K562 (cell line): ENCODE results near the gene LIX1L. TPM values are rescaled to one million over a fixed set of nuclear protein-coding genes. Genes with fewer than 3 reads are reported as not detected.
A peak's percentile ranks its signal among the peaks of the same experiment; 100 is the strongest.

Experiments used
- CBX8 ChIP-seq: fragments of 200-600 bp; sonication (generic); IDR thresholded peaks from 2 replicates; pipeline ENCODE4 v1.6.1; 2012; ENCODE audit warnings: borderline replicate concordance, mixed run types, low read depth, mild to moderate bottlenecking, moderate library complexity, mixed read lengths, low read length, control low read depth, inconsistent platforms; ENCODE audit not compliant: poor library complexity, severe bottlenecking; ENCODE audit errors: extremely low read depth
- ERF ChIP-seq: fragments of 450-650 bp; formaldehyde crosslinking; IDR thresholded peaks from 2 replicates; pipeline ENCODE4 v1.4.0; 2020; ENCODE audit warnings: mild to moderate bottlenecking, mixed read lengths
- FOXJ3 ChIP-seq: sonication (generic); formaldehyde crosslinking; IDR thresholded peaks from 2 replicates; pipeline ENCODE4 v1.4.0; 2020; ENCODE audit warnings: mild to moderate bottlenecking, missing genetic modification reagents
- GATA2 ChIP-seq: sonication (generic); formaldehyde crosslinking; IDR thresholded peaks from 2 replicates; pipeline ENCODE4 v1.4.0; 2020; ENCODE audit warnings: mild to moderate bottlenecking, missing genetic modification reagents
- HNRNPLL ChIP-seq: fragments of 200-400 bp; formaldehyde crosslinking; IDR thresholded peaks from 2 replicates; pipeline ENCODE4 v1.6.1; 2017; ENCODE audit warnings: low read length, low read depth, mild to moderate bottlenecking; ENCODE audit not compliant: poor library complexity, severe bottlenecking
- L3MBTL2 ChIP-seq: fragments of 450-650 bp; IDR thresholded peaks from 2 replicates; pipeline ENCODE4 v1.6.1; 2016; ENCODE audit warnings: mild to moderate bottlenecking, moderate library complexity
- MGA ChIP-seq: fragments of 450-650 bp; IDR thresholded peaks from 2 replicates; pipeline ENCODE4 v1.6.1; 2016; ENCODE audit warnings: mild to moderate bottlenecking, moderate library complexity
- NCOA6 ChIP-seq: fragments of 450-650 bp; IDR thresholded peaks from 2 replicates; pipeline ENCODE4 v1.6.1; 2017; ENCODE audit warnings: mild to moderate bottlenecking
- NR2F6 ChIP-seq: fragments of 450-650 bp; formaldehyde crosslinking; IDR thresholded peaks from 2 replicates; pipeline ENCODE4 v1.4.0; 2020; ENCODE audit warnings: mild to moderate bottlenecking
- PREB ChIP-seq: sonication (generic); formaldehyde crosslinking; IDR thresholded peaks from 2 replicates; pipeline ENCODE4 v1.8.1; 2023; ENCODE audit warnings: mild to moderate bottlenecking, missing genetic modification reagents
- YBX1 ChIP-seq: fragments of 450-650 bp; IDR thresholded peaks from 2 replicates; pipeline ENCODE4 v1.7.1; 2016; ENCODE audit warnings: mild to moderate bottlenecking
- ZC3H8 ChIP-seq: fragments of 450-650 bp; IDR thresholded peaks from 2 replicates; pipeline ENCODE4 v1.6.1; 2017
- ZNF589 ChIP-seq: fragments of 200-800 bp; sonication (Bioruptor generic); IDR thresholded peaks from 2 replicates; pipeline ENCODE4 v1.6.1; 2016; ENCODE audit warnings: low read depth, missing genetic modification characterization, missing compliant biosample characterization
- ZNF740 ChIP-seq, 3 experiments: fragments of 200-800 bp in 1 of 3; sonication (Bioruptor generic) in 1 of 3; sonication (generic) in 1 of 3; formaldehyde crosslinking in 1 of 3; IDR thresholded peaks; 2 replicates each; pipeline versions ENCODE4 v1.6.1 to v1.8.0; 2016 to 2022; ENCODE audit warnings: mild to moderate bottlenecking in 2 of 3, missing compliant biosample characterization in 2 of 3, missing genetic modification characterization in 2 of 3, missing genetic modification reagents in 1 of 3
- polyA plus RNA-seq, 8 experiments: library from polyadenylated mRNA; depleted of rRNA in 4 of 8; stranded (reverse) in 5 of 8; unstranded in 3 of 8; fragments of >200 nt; fragmentation: Nextera tagmentation in 2 of 8; fragmentation: Illumina TruSeq in 1 of 8; extraction: Ambion mirVana in 2 of 8; extraction: Trizol in 1 of 8; gene quantifications; 2 replicates each; pipeline versions ENCODE4 v1.2.1 to v1.2.3, GENCODE V29; 2011 to 2014; ENCODE audit warnings: inconsistent platforms in 1 of 8, missing spikeins in 1 of 8
- total RNA-seq, 7 experiments: library from RNA; depleted of rRNA in 6 of 7; stranded (reverse); fragments of >200 nt in 6 of 7; fragmentation: Illumina TruSeq in 2 of 7; extraction: Trizol in 2 of 7; gene quantifications; 2 replicates each; pipeline versions ENCODE4 v1.2.1 to v1.2.3, GENCODE V29; 2011 to 2021; ENCODE audit warnings: low replicate concordance in 1 of 7

LIX1L gene
- total and polyA plus RNA-seq, 9 of the 15 experiments (the other 6 are each of a cell fraction or from before 2014, with no cell fraction given) = 4.6 to 26.5 (median 12.5) TPM

- TF ChIP-seq MGA = no peak
- no peak for TF ChIP-seq ZNF589 (CRISPR knock-in tag)
- no peak for TF ChIP-seq GATA2
- TF ChIP-seq ZC3H8 = no peak
- TF ChIP-seq ERF (CRISPR knock-in tag) = no peak
- TF ChIP-seq HNRNPLL = peak; percentile 67
- TF ChIP-seq PREB (CRISPR knock-in tag) = no peak
- no peak for TF ChIP-seq CBX8
- no peak for TF ChIP-seq NCOA6
- TF ChIP-seq NR2F6 (CRISPR knock-in tag) = no peak
- peak; percentile 42; the same call in 1 of the 2 replicates for TF ChIP-seq ZNF740 (CRISPR knock-in tag; IDR thresholded peaks at IDR 0.05)
- TF ChIP-seq ZNF740 (tag; IDR thresholded peaks at IDR 0.05) = no peak
- TF ChIP-seq FOXJ3 (CRISPR knock-in tag) = no peak
- no peak for TF ChIP-seq YBX1
- TF ChIP-seq L3MBTL2 = peak; percentile 83
These were observed 6.7 kb upstream of the LIX1L start, which contains the start of the genes ANKRD34A and POLR3GL (continued) for GRCh38 chr1:145964328-145965118.
